Panc1 (cell line): Measurements from ENCODE around the gene AGBL4. TPM values are rescaled to one million over a fixed set of nuclear protein-coding genes. Genes with fewer than 3 reads are reported as not detected.

ENCODE experiments used
- ATAC-seq: fragments of 200-7000 bp; cut with Tn5 transposase; 2 replicates; pipeline ENCODE4 v1.9.1; 2020; ENCODE audit warnings: mild to moderate bottlenecking, moderate library complexity
- BruUV-seq: library from RNA; stranded (reverse); fragments of 400-500 nt; replicated peaks from 2 replicates; lab custom pipeline; 2021; lab: Mats Ljungman, UMichigan
- CTCF ChIA-PET: fragments of 300-600 bp; sonication (Branson Sonifier 250); formaldehyde crosslinking; loops from one replicate; lab custom pipeline; 2022; ENCODE audit warnings: antibody characterized with exemption; lab: Charles Lee
- POLR2A ChIA-PET: fragments of 300-600 bp; sonication (Branson Sonifier 250); formaldehyde crosslinking; loops from one replicate; lab custom pipeline; 2022; ENCODE audit warnings: antibody characterized with exemption; lab: Charles Lee
- DNase-seq: peaks from one replicate; pipeline ENCODE4 v3.0.0-alpha.2; 2010; ENCODE audit warnings: low read depth, low spot score
- H3K27ac ChIP-seq: 2 replicates; pipeline ENCODE4 v1.5.1; 2011; ENCODE audit warnings: mild to moderate bottlenecking, low read length, inconsistent platforms
- H3K27me3 ChIP-seq: fragments of 200-500 bp; sonication (Bioruptor generic); 2 replicates; pipeline ENCODE4 v1.6.0; 2014; ENCODE audit warnings: low read length, inconsistent platforms; ENCODE audit not compliant: control insufficient read depth, insufficient read depth
- H3K36me3 ChIP-seq: fragments of 200-500 bp; sonication (Bioruptor generic); 2 replicates; pipeline ENCODE4 v1.5.1; 2014; ENCODE audit warnings: inconsistent platforms, mild to moderate bottlenecking, low read length, moderate library complexity; ENCODE audit not compliant: control insufficient read depth, insufficient read depth
- H3K4me1 ChIP-seq: 2 replicates; pipeline ENCODE4 v1.5.1; 2011; ENCODE audit warnings: inconsistent platforms, mild to moderate bottlenecking, low read length, moderate library complexity; ENCODE audit not compliant: control insufficient read depth, insufficient read depth
- H3K4me3 ChIP-seq, 2 experiments: 2 replicates each; pipeline ENCODE4 v1.5.1; 2011 to 2012; ENCODE audit warnings: low read depth in 2 of 2, low read length in 2 of 2, mild to moderate bottlenecking in 2 of 2, inconsistent platforms in 1 of 2, moderate library complexity in 1 of 2
- H3K9me3 ChIP-seq: fragments of 200-500 bp; sonication (Bioruptor generic); 2 replicates; pipeline ENCODE4 v1.5.1; 2014; ENCODE audit warnings: low read depth, mild to moderate bottlenecking, inconsistent platforms, low read length, moderate library complexity; ENCODE audit not compliant: control insufficient read depth, insufficient read depth
- POLR2AphosphoS5 ChIP-seq: IDR thresholded peaks from 2 replicates; pipeline ENCODE4 v1.6.1; 2012; ENCODE audit warnings: mild to moderate bottlenecking, low read depth, low read length, moderate library complexity
- REST ChIP-seq, 2 experiments: IDR thresholded peaks; 2 replicates each; pipeline ENCODE4 v1.6.1; 2011 to 2012; ENCODE audit warnings: low read depth in 2 of 2, control low read depth in 1 of 2, low read length in 1 of 2, mild to moderate bottlenecking in 1 of 2, moderate library complexity in 1 of 2; ENCODE audit not compliant: insufficient read depth in 1 of 2
- SIN3A ChIP-seq: IDR thresholded peaks from 2 replicates; pipeline ENCODE4 v1.6.1; 2012; ENCODE audit warnings: low read depth, mild to moderate bottlenecking, low read length, moderate library complexity, borderline replicate concordance; ENCODE audit not compliant: insufficient read depth
- TCF7L2 ChIP-seq: IDR thresholded peaks from 2 replicates; pipeline ENCODE4 v1.6.1; 2011; ENCODE audit warnings: mild to moderate bottlenecking, low read depth, low read length, inconsistent platforms
- in situ Hi-C: cut with HindIII; loops from 2 replicates; pipeline ENCODE4 v1.10.0; 2016; ENCODE audit warnings: low sequenced_read_pairs, low pct_unique_long_range_greater_than_20kb
- intact Hi-C: fragments of 100-400 bp; cut with micrococcal nuclease; formaldehyde crosslinking; loops from one replicate; pipeline ENCODE4 v1.10.0; 2022; ENCODE audit not compliant: unreplicated experiment
- total RNA-seq: library from RNA; stranded (reverse); gene quantifications from one replicate; pipeline ENCODE4 v1.2.1, GENCODE V29; 2021; ENCODE audit not compliant: unreplicated experiment
- TF ChIP-seq, protein P1 (sequence below): fragments of 450-650 bp; IDR thresholded peaks from 2 replicates; pipeline ENCODE4 v1.5.1; 2017; ENCODE audit warnings: mild to moderate bottlenecking

The AGBL4 gene
- total RNA-seq, 1 experiment from 2014 or later = not detected

GRCh38 chr1:49085079-49085478 is 938.7 kb downstream of the AGBL4 start:
- intact Hi-C loops (no loop called here), in situ Hi-C loops (no loop called here)
- no peak overlapping the region for H3K4me3 ChIP-seq
- no peaks in the 10 kb centered on the region for H3K9me3 ChIP-seq
- ChIA-PET POLR2A (no interaction called here), CTCF (no interaction called here)
- H3K36me3 ChIP-seq = no peaks in the 10 kb centered on the region
- H3K27me3 ChIP-seq = no peaks in the 10 kb centered on the region
- no TSS peak for BruUV-seq
- no peak for TF ChIP-seq POLR2AphosphoS5
- no peak for TF ChIP-seq REST (IDR thresholded peaks at IDR 0.05; ENCODE audit: insufficient read depth in 1 of 2, low read depth in 2 of 2, low read length in 1 of 2)
- no peak for TF ChIP-seq SIN3A
- TF ChIP-seq TCF7L2 = no peak
- TF ChIP-seq, protein P1, sequence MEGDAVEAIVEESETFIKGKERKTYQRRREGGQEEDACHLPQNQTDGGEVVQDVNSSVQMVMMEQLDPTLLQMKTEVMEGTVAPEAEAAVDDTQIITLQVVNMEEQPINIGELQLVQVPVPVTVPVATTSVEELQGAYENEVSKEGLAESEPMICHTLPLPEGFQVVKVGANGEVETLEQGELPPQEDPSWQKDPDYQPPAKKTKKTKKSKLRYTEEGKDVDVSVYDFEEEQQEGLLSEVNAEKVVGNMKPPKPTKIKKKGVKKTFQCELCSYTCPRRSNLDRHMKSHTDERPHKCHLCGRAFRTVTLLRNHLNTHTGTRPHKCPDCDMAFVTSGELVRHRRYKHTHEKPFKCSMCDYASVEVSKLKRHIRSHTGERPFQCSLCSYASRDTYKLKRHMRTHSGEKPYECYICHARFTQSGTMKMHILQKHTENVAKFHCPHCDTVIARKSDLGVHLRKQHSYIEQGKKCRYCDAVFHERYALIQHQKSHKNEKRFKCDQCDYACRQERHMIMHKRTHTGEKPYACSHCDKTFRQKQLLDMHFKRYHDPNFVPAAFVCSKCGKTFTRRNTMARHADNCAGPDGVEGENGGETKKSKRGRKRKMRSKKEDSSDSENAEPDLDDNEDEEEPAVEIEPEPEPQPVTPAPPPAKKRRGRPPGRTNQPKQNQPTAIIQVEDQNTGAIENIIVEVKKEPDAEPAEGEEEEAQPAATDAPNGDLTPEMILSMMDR = no peak
- H3K4me1 ChIP-seq = no peaks in the 10 kb centered on the region
- no peak for ATAC-seq
- H3K27ac ChIP-seq = no peak overlapping the region
- DNase-seq = no peak

DNA sequence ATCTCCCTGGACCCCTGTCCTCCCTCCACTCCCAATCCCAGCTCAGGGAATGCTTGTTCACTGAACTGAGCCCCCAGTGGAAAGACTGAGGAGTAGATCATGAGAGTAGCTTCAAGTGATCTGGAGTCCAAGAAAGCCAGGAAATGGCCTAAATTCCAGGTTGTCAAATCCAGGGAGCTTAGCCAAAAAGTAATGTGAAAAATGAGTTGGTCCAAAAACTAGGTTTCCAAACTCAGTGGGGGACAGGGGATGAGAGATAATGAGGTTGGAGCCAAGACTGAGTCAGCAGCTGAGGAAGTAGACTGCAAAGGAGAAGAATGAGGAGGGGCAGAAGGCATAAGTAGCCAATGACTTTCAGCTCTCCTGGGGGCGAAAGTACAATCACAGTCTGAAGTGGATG is 963.0 kb downstream of the AGBL4 start:
- no peaks in the 10 kb centered on the region for H3K9me3 ChIP-seq
- TF ChIP-seq, protein P1 = no peak
- TF ChIP-seq TCF7L2 (no peak), SIN3A (no peak), REST (IDR thresholded peaks at IDR 0.05; ENCODE audit: insufficient read depth in 1 of 2, low read depth in 2 of 2, low read length in 1 of 2) (no peak), POLR2AphosphoS5 (no peak)
- DNase-seq (no peak), ATAC-seq (no peak)
- no peaks in the 10 kb centered on the region for H3K4me1 ChIP-seq
- H3K36me3 ChIP-seq = no peaks in the 10 kb centered on the region
- no peak overlapping the region for H3K4me3 ChIP-seq
- in situ Hi-C loops = no loop called here
- intact Hi-C loops = no loop called here
- ChIA-PET CTCF (no interaction called here), POLR2A (no interaction called here)
- BruUV-seq = no TSS peak
- no peaks in the 10 kb centered on the region for H3K27me3 ChIP-seq
- H3K27ac ChIP-seq = no peak overlapping the region
